IMR-90 (cell line): ENCODE measurements around the gene NXN. TPM values are rescaled to one million over a fixed set of nuclear protein-coding genes. Genes with fewer than 3 reads are reported as not detected.
"Not testable (repeated sequence)": the region's sequence is repeated elsewhere in the genome, so short reads cannot be mapped to it uniquely, and the experiment has no call there.

Experiments
- ATAC-seq: fragments of 200-7000 bp; cut with Tn5 transposase; 2 replicates; pipeline ENCODE4 v1.9.1; 2020; ENCODE audit warnings: low read depth, mild to moderate bottlenecking, moderate library complexity
- BruUV-seq: library from RNA; stranded (reverse); fragments of 400-500 nt; replicated peaks from 2 replicates; lab custom pipeline; 2021; lab: Mats Ljungman, UMichigan
- CTCF ChIA-PET: fragments of 300-600 bp; formaldehyde crosslinking; extraction: SDS; loops from one replicate; lab custom pipeline; 2021; ENCODE audit warnings: antibody characterized with exemption; lab: Yijun Ruan, JAX
- POLR2A ChIA-PET: fragments of 300-600 bp; sonication (Branson Sonifier 250); formaldehyde crosslinking; loops from one replicate; lab custom pipeline; 2022; ENCODE audit warnings: antibody characterized with exemption; ENCODE audit not compliant: unreplicated experiment; lab: Charles Lee
- DNase-seq: peaks from one replicate; pipeline ENCODE4 v3.0.0; 2013
- H2AFZ ChIP-seq: replicated peaks from 2 replicates; pipeline ENCODE3; 2013; ENCODE audit warnings: low read length, mild to moderate bottlenecking; ENCODE audit not compliant: poor library complexity
- H2AK5ac ChIP-seq: 2 replicates; pipeline ENCODE4 v1.6.1; 2013; ENCODE audit warnings: low read depth, low read length, inconsistent platforms
- H2AK9ac ChIP-seq: replicated peaks from 2 replicates; pipeline ENCODE3; 2013; ENCODE audit warnings: mild to moderate bottlenecking, low read depth, low read length, moderate library complexity; ENCODE audit not compliant: poor library complexity
- H2BK120ac ChIP-seq: 2 replicates; pipeline ENCODE4 v1.6.1; 2013; ENCODE audit warnings: low read depth, low read length, inconsistent platforms
- H2BK15ac ChIP-seq: 3 replicates; pipeline ENCODE4 v1.6.1; 2013; ENCODE audit warnings: low read depth, low read length, inconsistent platforms
- H2BK20ac ChIP-seq: 2 replicates; pipeline ENCODE4 v1.6.1; 2013; ENCODE audit warnings: low read depth, mild to moderate bottlenecking, inconsistent platforms, low read length, moderate library complexity
- H2BK5ac ChIP-seq: 2 replicates; pipeline ENCODE4 v1.6.1; 2013; ENCODE audit warnings: mild to moderate bottlenecking, low read depth, low read length, inconsistent platforms; ENCODE audit not compliant: poor library complexity, severe bottlenecking
- H3K14ac ChIP-seq: replicated peaks from 2 replicates; pipeline ENCODE4 v1.6.1; 2013; ENCODE audit warnings: low read depth, low read length, inconsistent platforms
- H3K18ac ChIP-seq: 2 replicates; pipeline ENCODE4 v1.6.1; 2013; ENCODE audit warnings: low read depth, low read length, control low read depth
- H3K23ac ChIP-seq: 2 replicates; pipeline ENCODE4 v1.6.1; 2013; ENCODE audit warnings: low read depth, low read length, inconsistent platforms
- H3K27ac ChIP-seq: 2 replicates; pipeline ENCODE4 v1.5.1; 2013; ENCODE audit warnings: mild to moderate bottlenecking, control low read depth, low read length; ENCODE audit not compliant: insufficient read depth
- H3K27me3 ChIP-seq: 2 replicates; pipeline ENCODE4 v1.6.1; 2013; ENCODE audit warnings: low read length; ENCODE audit not compliant: control insufficient read depth, insufficient read depth
- H3K36me3 ChIP-seq: 2 replicates; pipeline ENCODE4 v1.6.1; 2013; ENCODE audit warnings: low read length, mixed read lengths; ENCODE audit not compliant: control insufficient read depth, insufficient read depth
- H3K4ac ChIP-seq: 2 replicates; pipeline ENCODE4 v1.6.1; 2013; ENCODE audit warnings: low read depth, low read length, inconsistent platforms
- H3K4me1 ChIP-seq: 2 replicates; pipeline ENCODE4 v1.6.1; 2013; ENCODE audit warnings: low read length, mixed read lengths; ENCODE audit not compliant: control insufficient read depth, insufficient read depth
- H3K4me2 ChIP-seq: 2 replicates; pipeline ENCODE4 v1.6.1; 2013; ENCODE audit warnings: low read depth, mild to moderate bottlenecking, control low read depth, low read length, moderate library complexity
- H3K4me3 ChIP-seq: 2 replicates; pipeline ENCODE4 v1.5.1; 2013; ENCODE audit warnings: low read depth, mild to moderate bottlenecking, control low read depth, low read length, moderate library complexity; ENCODE audit not compliant: insufficient read depth
- H3K56ac ChIP-seq: 2 replicates; pipeline ENCODE4 v1.6.1; 2013; ENCODE audit warnings: low read length, inconsistent platforms; ENCODE audit not compliant: insufficient read depth; ENCODE audit errors: extremely low read depth
- H3K79me1 ChIP-seq, 2 experiments: 2 replicates each; pipeline ENCODE4 v1.6.1; 2013; ENCODE audit warnings: low read length in 2 of 2, inconsistent platforms in 1 of 2, low read depth in 1 of 2
- H3K9ac ChIP-seq: 2 replicates; pipeline ENCODE4 v1.6.1; 2013; ENCODE audit warnings: low read depth, low read length, control low read depth
- H3K9me1 ChIP-seq: 2 replicates; pipeline ENCODE4 v1.6.1; 2013; ENCODE audit warnings: low read length, inconsistent platforms; ENCODE audit not compliant: insufficient read depth
- H3K9me3 ChIP-seq: 2 replicates; pipeline ENCODE4 v1.6.1; 2013; ENCODE audit warnings: low read length; ENCODE audit not compliant: control insufficient read depth, insufficient read depth
- H4K20me1 ChIP-seq: 2 replicates; pipeline ENCODE4 v1.6.1; 2013; ENCODE audit warnings: low read length, inconsistent platforms; ENCODE audit not compliant: insufficient read depth
- H4K5ac ChIP-seq: 2 replicates; pipeline ENCODE4 v1.6.1; 2013; ENCODE audit warnings: mild to moderate bottlenecking, low read depth, low read length, control low read depth
- H4K8ac ChIP-seq, 2 experiments: 2 replicates each; pipeline ENCODE4 v1.6.1; 2013; ENCODE audit warnings: low read depth in 2 of 2, low read length in 2 of 2, control low read depth in 1 of 2, inconsistent platforms in 1 of 2
- H4K91ac ChIP-seq: 2 replicates; pipeline ENCODE4 v1.6.1; 2013; ENCODE audit warnings: low read depth, low read length, inconsistent platforms; ENCODE audit not compliant: insufficient read depth
- WGBS, 2 experiments: methylation state at CpG; one replicate each; pipeline versions ENCODE4 v1.1.5 to v1.1.7; 2013; ENCODE audit warnings: missing lambda C conversion rate in 2 of 2; ENCODE audit not compliant: insufficient read length in 1 of 2; ENCODE audit errors: extremely low coverage in 2 of 2; 5-methylcytosine and 5-hydroxymethylcytosine counted together
- dilution Hi-C: fragments of 300-500 bp; cut with HindIII; formaldehyde crosslinking; loops from one replicate; pipeline ENCODE4 v1.14.3; 2018; ENCODE audit warnings: low sequenced_read_pairs; ENCODE audit not compliant: unreplicated experiment
- in situ Hi-C: fragments of 300-500 bp; cut with MboI; formaldehyde crosslinking; loops from 3 replicates; pipeline ENCODE4 v1.14.3; 2019; ENCODE audit warnings: low sequenced_read_pairs, inconsistent platforms, mixed read lengths
- intact Hi-C: fragments of 100-400 bp; cut with micrococcal nuclease; formaldehyde crosslinking; loops from 2 replicates; pipeline ENCODE4 v1.10.0; 2022
- polyA plus RNA-seq, 3 experiments: library from polyadenylated mRNA; depleted of rRNA; stranded (reverse); fragments of >200 nt; gene quantifications; 2 replicates each; pipeline ENCODE4 v1.2.3, GENCODE V29; 2012; ENCODE audit warnings: low replicate concordance in 1 of 3
- total RNA-seq: library from RNA; depleted of rRNA; stranded (reverse); fragments of >200 nt; gene quantifications from 2 replicates; pipeline ENCODE4 v1.2.3, GENCODE V29; 2012

NXN gene
- total and polyA plus RNA-seq, 2 of the 4 experiments (the other 2 are of a cell fraction) = 52.5 to 116 TPM

GRCh38 chr17:971861-972260, 7.7 kb downstream of the NXN start:
- H3K4ac ChIP-seq, BruUV-seq, H4K5ac ChIP-seq, H2BK20ac ChIP-seq, H2AK5ac ChIP-seq, H2AFZ ChIP-seq, ATAC-seq, H3K9me3 ChIP-seq, H3K4me3 ChIP-seq, H2BK15ac ChIP-seq, H3K18ac ChIP-seq, H3K4me2 ChIP-seq, H3K23ac ChIP-seq, H2AK9ac ChIP-seq, in situ Hi-C loops, H3K27ac ChIP-seq, H3K27me3 ChIP-seq, H4K8ac ChIP-seq, H3K14ac ChIP-seq, CTCF ChIA-PET, POLR2A ChIA-PET, H4K91ac ChIP-seq, DNase-seq, dilution Hi-C loops, H2BK120ac ChIP-seq, H2BK5ac ChIP-seq, intact Hi-C loops, H3K9ac ChIP-seq, H3K56ac ChIP-seq: not testable (repeated sequence)
- Histone ChIP-seq H3K9me1 (peaks cover 13% of the 10 kb centered on the region), H4K20me1 (peaks cover 86% of the 10 kb centered on the region), H3K36me3 (peaks cover 17% of the 10 kb centered on the region), H3K79me1 (peaks cover 44 to 78% of the 10 kb centered on the region in 2 experiments), H3K4me1 (peaks cover 18% of the 10 kb centered on the region)
- no CpG with 5 or more reads among the region's 14 CpGs for WGBS, 2 experiments
